Measurements from ENCODE around the gene CSNK1G3. TPM values are rescaled to one million over a fixed set of nuclear protein-coding genes. Genes with fewer than 3 reads are reported as not detected.
A peak's percentile ranks its signal among the peaks of the same experiment; 100 is the strongest.

The CSNK1G3 gene
- total RNA-seq, 1 experiment from 2014 or later = 48.3 TPM

GRCh38 chr5:123598028-123598689 lies 86.2 kb downstream of the CSNK1G3 start:
- no peak overlapping the region for H2BK120ac ChIP-seq (ENCODE audit: low read depth, low read length, poor library complexity, severe bottlenecking)
- no peaks in the 10 kb centered on the region for H3K23me2 ChIP-seq (ENCODE audit: insufficient read length, low read depth, low read length, poor library complexity, severe bottlenecking)
- no peak overlapping the region for H2BK12ac ChIP-seq (ENCODE audit: insufficient read length, low read depth, low read length)
- H4K8ac ChIP-seq (replicated peaks; ENCODE audit: insufficient read length, low read depth, low read length) = no peak overlapping the region
- no peaks in the 10 kb centered on the region for H3K9me3 ChIP-seq (ENCODE audit: control insufficient read depth, low read depth, low read length)
- no peak overlapping the region for H3K4me3 Mint-ChIP-seq
- H4K5ac ChIP-seq (ENCODE audit: insufficient read length, low read depth, low read length) = no peak overlapping the region
- TF ChIP-seq CTCF (conservative IDR thresholded peaks at IDR 0.05) = no peak
- no peak overlapping the region for H3K9ac ChIP-seq (ENCODE audit: extremely low read depth, insufficient read length, low read length)
- H2BK5ac ChIP-seq (ENCODE audit: insufficient read length, low read length) = no peak overlapping the region
- H2BK15ac ChIP-seq (ENCODE audit: low read depth, low read length) = no peak overlapping the region
- H3K18ac ChIP-seq (ENCODE audit: insufficient read length, low read depth, low read length) = no peak overlapping the region
- no peak overlapping the region for H2AFZ ChIP-seq (ENCODE audit: low read length)
- peak overlapping the region in 2 of 3 experiments; percentile 0 to 20; a peak in 3 of 7 replicates for H3K27ac Mint-ChIP-seq
- no peak overlapping the region for H3K27ac ChIP-seq (ENCODE audit: insufficient read length, low read depth, low read length)
- H3K56ac ChIP-seq (ENCODE audit: insufficient read length, low read depth, low read length) = no peak overlapping the region
- no peaks in the 10 kb centered on the region for H3K4me1 ChIP-seq (ENCODE audit: insufficient read depth, low read length)
- H3K4me2 ChIP-seq (ENCODE audit: insufficient read depth, insufficient read length, low read length) = no peak overlapping the region
- H3K14ac ChIP-seq (ENCODE audit: insufficient read depth, low read length) = no peak overlapping the region
- no peak overlapping the region for H4K91ac ChIP-seq (ENCODE audit: insufficient read length, low read depth, low read length)
- no peak overlapping the region for H3T11ph ChIP-seq (ENCODE audit: low read length)
- H2BK20ac ChIP-seq (ENCODE audit: low read depth, low read length, poor library complexity, severe bottlenecking) = no peak overlapping the region
- no peaks in the 10 kb centered on the region for H3K79me1 ChIP-seq (ENCODE audit: insufficient read depth, low read depth, low read length, poor library complexity, severe bottlenecking)
- H3K27me3 ChIP-seq (ENCODE audit: insufficient read depth, low read length) = no peaks in the 10 kb centered on the region
- peaks cover 3 to 14% (median 4%) of the 10 kb centered on the region in 3 experiments; a peak in 5 of 7 replicates for H3K36me3 Mint-ChIP-seq (ENCODE audit: insufficient read depth in 1 of 3, low read depth in 3 of 3)
- no peak overlapping the region for H2AK5ac ChIP-seq (ENCODE audit: insufficient read length, low read length)
- H3K4me1 Mint-ChIP-seq = no peaks in the 10 kb centered on the region; a peak in 1 of 4 replicates
- H3K79me2 ChIP-seq (ENCODE audit: insufficient read depth, low read length) = no peaks in the 10 kb centered on the region
- DNase-seq = no peak
- H3K27me3 Mint-ChIP-seq (ENCODE audit: low read depth) = no peaks in the 10 kb centered on the region
- H4K20me1 ChIP-seq (ENCODE audit: control insufficient read depth, insufficient read depth, insufficient read length) = no peaks in the 10 kb centered on the region
- H3K23ac ChIP-seq (ENCODE audit: insufficient read length, low read depth, low read length) = no peak overlapping the region
- WGBS (ENCODE audit: extremely low coverage, insufficient read length, low lambda C conversion rate) = no CpG with 5 or more reads among the region's 5 CpGs
- H3K9me3 Mint-ChIP-seq = no peaks in the 10 kb centered on the region
- no peak overlapping the region for H3K4ac ChIP-seq (ENCODE audit: low read depth, low read length)

Data from H9 (cell line).